Measurements from ENCODE around the gene REV1.
"Not testable (repeated sequence)": the region's sequence is repeated elsewhere in the genome, so short reads cannot be mapped to it uniquely, and the experiment has no call there.

REV1 gene

DNA sequence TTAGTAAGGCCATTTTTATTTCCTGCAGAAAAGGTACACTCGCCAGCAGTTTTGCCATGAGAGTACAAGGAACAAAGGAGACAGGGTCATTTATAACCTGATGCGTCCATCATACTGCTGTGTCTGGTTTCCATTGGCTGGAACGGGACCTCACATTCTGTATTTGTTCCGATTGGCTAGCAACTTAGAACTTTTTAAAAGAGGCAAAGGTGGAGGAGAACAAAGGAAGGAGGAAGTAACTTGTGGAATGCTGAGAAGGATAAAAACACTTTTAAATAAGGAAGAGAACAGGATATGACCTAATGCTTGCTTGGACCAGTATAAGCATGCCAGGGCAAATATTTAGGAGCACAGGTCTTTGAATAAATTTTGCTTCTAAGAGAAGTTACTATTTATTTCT lies 14.7 kb downstream of the REV1 start:
- Mint-ChIP-seq H3K36me3 (peaks cover 11% of the 10 kb centered on the region), H3K4me1 (ENCODE audit: low read depth) (peaks cover 69% of the 10 kb centered on the region), H3K4me3 (peak overlapping the region; percentile 3)
- H3K27me3 Mint-ChIP-seq; H3K27ac Mint-ChIP-seq; H3K9me3 Mint-ChIP-seq (ENCODE audit: low read depth): not testable (repeated sequence)

DNA sequence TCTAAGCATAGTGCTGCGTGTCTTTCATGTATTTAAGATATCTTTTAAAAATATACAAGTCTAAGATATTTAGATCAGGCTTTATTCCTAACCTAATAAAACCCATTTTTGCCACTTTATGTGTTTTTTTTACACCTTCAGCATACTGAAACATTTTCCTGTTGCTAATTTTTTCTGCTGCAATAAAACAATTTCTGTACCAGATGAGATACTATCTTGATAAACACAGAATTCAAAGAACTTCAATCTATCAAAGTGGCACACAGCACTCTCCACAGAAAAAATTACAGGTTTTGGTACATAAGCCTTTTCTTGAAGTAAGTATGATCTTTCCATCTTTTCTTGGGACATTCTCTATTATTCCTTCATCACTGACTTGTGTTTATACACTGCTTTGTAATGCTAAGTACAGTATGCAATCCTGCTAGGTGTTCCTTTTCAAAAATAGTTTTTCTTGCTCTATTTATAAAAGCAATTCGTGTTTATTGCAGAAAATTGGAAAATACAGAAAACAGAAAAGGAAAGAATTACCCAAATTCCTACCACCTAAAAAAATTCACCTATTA lies 16.2 kb downstream of the REV1 start:
- no peak overlapping the region for H3K4me3 Mint-ChIP-seq
- H3K27me3 Mint-ChIP-seq = no peaks in the 10 kb centered on the region
- H3K9me3 Mint-ChIP-seq (ENCODE audit: low read depth) = no peaks in the 10 kb centered on the region
- peaks cover 11% of the 10 kb centered on the region for H3K36me3 Mint-ChIP-seq
- peaks cover 68% of the 10 kb centered on the region for H3K4me1 Mint-ChIP-seq (ENCODE audit: low read depth)
- no peak overlapping the region for H3K27ac Mint-ChIP-seq

DNA sequence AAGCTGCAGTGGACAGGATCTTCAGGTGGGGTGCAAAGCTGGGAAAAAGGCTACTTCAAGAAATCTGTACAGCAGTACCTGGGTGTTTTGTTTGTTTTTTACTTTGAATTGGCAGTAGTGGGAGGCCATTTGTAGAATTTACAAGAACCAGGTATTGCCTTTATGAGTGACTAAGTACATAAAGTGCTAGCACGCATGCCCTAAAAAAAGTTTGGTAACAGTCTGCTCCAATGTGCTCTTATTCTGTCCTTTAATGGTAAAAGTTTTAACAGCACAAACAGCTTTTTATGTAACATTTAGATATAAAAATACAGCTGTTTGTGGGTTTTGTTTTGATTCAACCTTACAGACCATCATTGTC lies 17.2 kb downstream of the REV1 start:
- H3K27ac Mint-ChIP-seq = no peak overlapping the region
- no peaks in the 10 kb centered on the region for H3K9me3 Mint-ChIP-seq (ENCODE audit: low read depth)
- no peaks in the 10 kb centered on the region for H3K27me3 Mint-ChIP-seq
- H3K4me1 Mint-ChIP-seq (ENCODE audit: low read depth) = peaks cover 65% of the 10 kb centered on the region
- H3K36me3 Mint-ChIP-seq = peaks cover 11% of the 10 kb centered on the region
- no peak overlapping the region for H3K4me3 Mint-ChIP-seq

DNA sequence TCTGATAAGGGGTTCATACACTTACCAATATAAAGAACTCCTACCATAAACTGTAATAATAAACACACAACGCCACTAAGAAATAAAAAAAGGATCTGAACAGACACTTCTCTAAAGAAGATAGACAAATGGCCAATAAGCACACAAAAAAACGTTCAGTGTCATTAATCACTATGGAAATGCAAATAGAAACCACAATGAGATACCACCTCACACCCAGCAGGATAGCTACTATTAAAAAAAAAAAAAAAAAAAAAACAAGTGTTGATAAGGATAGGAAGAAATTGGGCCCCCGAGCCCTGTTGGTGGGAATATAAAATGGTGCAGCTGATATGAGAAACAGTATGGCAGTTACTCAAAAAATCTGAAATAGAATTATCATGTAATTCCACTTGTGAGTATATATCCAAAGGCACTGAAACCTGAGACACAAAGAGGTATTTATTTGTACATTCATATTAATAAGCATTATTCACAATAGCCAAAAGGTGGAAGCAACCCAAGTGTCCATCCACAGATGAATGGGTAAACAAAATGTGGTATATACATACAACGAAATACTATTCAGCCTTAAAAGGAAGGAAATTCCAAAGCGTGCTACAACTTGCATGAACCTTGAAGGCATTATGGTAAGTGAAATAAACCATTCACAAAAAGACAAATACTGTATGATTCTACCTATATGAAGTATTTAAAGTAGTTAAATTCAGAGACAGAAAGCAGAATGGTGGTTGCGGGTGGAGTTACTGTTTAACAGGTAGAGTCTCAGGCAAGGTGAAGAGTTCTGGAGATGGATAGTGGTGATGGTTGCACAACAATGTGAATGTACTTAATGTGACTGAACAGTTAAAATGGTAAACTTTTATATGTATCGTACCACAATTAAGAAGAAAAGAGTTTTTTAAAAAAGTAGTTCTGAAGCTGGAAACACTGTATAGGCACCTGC lies 17.9 kb downstream of the REV1 start:
- Mint-ChIP-seq H3K9me3 (ENCODE audit: low read depth) (no peaks in the 10 kb centered on the region), H3K36me3 (peaks cover 11% of the 10 kb centered on the region), H3K27ac (peak overlapping the region; percentile 36), H3K27me3 (no peaks in the 10 kb centered on the region), H3K4me3 (no peak overlapping the region), H3K4me1 (ENCODE audit: low read depth) (peaks cover 64% of the 10 kb centered on the region)

DNA sequence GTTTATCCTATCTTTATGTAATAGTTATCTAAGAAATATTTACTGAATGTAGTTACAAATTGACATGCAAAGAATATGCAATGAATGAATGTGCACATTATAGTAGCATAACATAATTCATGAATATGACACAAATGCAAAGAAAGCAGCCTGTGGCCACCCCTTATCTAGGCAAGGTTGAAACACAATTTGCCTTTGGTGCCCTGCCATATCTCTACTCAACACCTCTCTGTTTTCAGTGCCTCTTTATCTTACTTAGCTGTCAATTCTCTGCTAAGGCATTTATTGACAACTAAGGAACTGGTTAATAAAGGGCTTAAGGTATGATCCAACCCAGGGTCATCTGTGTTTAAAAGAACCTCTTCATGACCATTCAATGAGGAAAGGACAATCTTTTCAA lies 18.9 kb downstream of the REV1 start:
- Mint-ChIP-seq H3K27me3 (no peaks in the 10 kb centered on the region), H3K36me3 (peaks cover 11% of the 10 kb centered on the region), H3K4me1 (ENCODE audit: low read depth) (peaks cover 58% of the 10 kb centered on the region), H3K27ac (no peak overlapping the region), H3K4me3 (no peak overlapping the region), H3K9me3 (ENCODE audit: low read depth) (no peaks in the 10 kb centered on the region)

DNA sequence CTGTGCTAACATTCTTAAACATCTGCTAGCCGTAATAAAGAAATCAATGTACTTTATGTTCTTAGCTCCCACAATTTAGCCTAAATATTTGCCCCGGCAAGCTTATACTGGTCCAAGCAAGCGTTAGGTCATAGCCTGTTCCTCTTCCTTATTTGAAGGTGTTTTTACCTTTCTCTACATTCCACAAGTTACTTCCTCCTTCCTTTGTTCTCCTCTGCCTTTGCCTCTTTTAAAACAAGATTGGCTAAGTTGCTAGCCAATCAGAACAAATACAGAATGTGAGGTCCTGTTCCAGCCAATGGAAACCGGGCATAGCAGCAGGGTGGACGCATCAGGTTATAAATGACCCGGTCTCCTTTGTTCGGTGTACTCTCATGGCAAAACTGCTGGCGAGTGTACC lies 19.4 kb downstream of the REV1 start:
- H3K4me3 Mint-ChIP-seq; H3K9me3 Mint-ChIP-seq (ENCODE audit: low read depth); H3K27ac Mint-ChIP-seq; H3K27me3 Mint-ChIP-seq: not testable (repeated sequence)
- peaks cover 11% of the 10 kb centered on the region for H3K36me3 Mint-ChIP-seq
- peaks cover 59% of the 10 kb centered on the region for H3K4me1 Mint-ChIP-seq (ENCODE audit: low read depth)

DNA sequence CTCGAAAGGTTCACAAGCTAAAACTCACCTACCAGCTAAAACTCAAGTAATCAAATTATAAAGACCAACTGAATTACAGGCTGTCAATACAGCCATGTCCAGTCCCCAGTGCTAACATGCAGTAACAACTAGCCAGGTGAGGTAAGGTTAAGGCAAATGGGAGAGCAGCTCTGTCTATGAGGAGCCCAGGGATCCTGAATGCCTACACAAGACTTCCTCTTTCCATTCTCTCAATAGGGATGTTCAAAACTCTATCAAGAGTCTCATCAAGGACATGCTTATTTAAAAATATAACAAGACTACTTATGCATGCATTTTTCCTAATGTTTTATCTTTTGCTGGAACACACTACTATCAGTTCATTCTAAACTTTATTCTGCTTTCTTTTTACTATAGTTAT lies 20.4 kb downstream of the REV1 start:
- H3K27me3 Mint-ChIP-seq = no peaks in the 10 kb centered on the region
- no peaks in the 10 kb centered on the region for H3K9me3 Mint-ChIP-seq (ENCODE audit: low read depth)
- H3K27ac Mint-ChIP-seq = no peak overlapping the region
- peaks cover 11% of the 10 kb centered on the region for H3K36me3 Mint-ChIP-seq
- H3K4me1 Mint-ChIP-seq (ENCODE audit: low read depth) = peaks cover 51% of the 10 kb centered on the region
- H3K4me3 Mint-ChIP-seq = no peak overlapping the region

DNA sequence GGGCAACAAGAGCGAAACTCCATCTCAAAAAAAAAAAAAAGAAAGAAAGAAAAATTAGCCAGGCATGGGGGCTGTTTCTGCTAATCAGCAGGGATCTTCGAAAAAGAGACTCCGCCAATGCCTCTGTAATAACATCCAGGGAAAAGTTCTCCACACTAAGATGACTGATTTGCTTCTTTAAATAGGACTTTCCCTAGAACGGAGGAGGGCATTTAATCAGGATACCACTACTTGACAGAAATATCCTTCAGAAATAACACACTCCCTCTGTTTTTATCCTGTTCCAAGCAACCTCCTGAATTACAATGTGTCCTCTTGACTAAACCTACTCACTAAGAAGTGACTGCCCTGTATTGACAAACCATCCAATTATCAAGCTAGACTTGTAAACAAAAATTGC lies 21.7 kb downstream of the REV1 start:
- Mint-ChIP-seq H3K9me3 (ENCODE audit: low read depth) (no peaks in the 10 kb centered on the region), H3K4me3 (no peak overlapping the region), H3K36me3 (peaks cover 12% of the 10 kb centered on the region), H3K27me3 (no peaks in the 10 kb centered on the region), H3K4me1 (ENCODE audit: low read depth) (peaks cover 42% of the 10 kb centered on the region), H3K27ac (no peak overlapping the region)

DNA sequence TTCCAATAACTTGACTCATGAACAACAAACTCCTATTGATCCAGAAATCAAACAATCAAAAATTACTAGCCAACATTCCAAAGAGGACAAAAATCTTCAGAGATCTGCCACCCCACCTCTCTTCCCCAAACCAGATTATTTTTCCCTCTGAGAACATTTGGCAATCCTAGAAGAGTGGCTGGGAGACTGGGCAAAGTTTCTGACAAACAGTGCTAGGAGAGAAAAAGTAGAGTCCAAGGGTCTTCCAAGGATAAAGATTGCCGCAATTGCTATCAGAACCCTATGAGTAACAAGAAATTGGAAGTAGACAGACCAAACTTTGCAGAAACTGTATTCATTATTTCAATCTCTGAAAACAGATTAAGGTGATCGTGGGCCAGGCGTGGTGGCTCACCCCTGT lies 22.4 kb downstream of the REV1 start:
- H3K9me3 Mint-ChIP-seq (ENCODE audit: low read depth) = no peaks in the 10 kb centered on the region
- no peaks in the 10 kb centered on the region for H3K27me3 Mint-ChIP-seq
- H3K27ac Mint-ChIP-seq = peak overlapping the region; percentile 50
- no peak overlapping the region for H3K4me3 Mint-ChIP-seq
- H3K36me3 Mint-ChIP-seq = peaks cover 12% of the 10 kb centered on the region
- H3K4me1 Mint-ChIP-seq (ENCODE audit: low read depth) = peaks cover 37% of the 10 kb centered on the region

DNA sequence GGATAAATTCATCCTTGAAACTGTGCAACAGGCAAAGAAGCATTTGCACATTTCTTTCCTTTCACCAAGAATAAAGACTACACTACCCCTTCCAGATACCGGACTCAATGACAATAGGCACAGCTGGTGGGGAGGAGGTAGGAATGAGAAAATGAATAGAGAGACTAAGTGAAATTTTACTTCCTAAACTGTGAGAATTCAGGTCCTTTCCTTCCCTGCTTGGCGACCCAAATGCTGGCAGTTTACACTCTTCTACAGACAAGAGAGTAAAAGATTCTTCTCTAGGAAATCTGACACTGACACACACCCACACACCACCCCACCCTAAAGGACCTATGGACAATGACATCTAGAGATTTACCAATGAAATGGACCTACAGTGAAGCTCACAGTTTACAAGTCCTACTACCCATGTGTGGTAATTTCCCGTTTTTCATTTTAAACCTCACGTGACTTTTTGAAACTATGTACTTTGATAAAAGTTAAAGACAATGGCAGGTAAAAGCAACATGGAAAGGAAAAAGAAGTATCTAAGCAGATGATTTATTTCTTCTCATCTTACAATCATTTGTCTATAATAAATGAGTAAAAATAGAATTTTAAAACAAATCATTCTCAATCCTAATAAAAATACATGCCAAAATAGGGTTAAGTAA lies 27.9 kb downstream of the REV1 start:
- no peaks in the 10 kb centered on the region for H3K27me3 Mint-ChIP-seq
- H3K27ac Mint-ChIP-seq = no peak overlapping the region
- no peak overlapping the region for H3K4me3 Mint-ChIP-seq
- no peaks in the 10 kb centered on the region for H3K9me3 Mint-ChIP-seq (ENCODE audit: low read depth)
- H3K36me3 Mint-ChIP-seq = peaks cover 14% of the 10 kb centered on the region
- peaks cover 5% of the 10 kb centered on the region for H3K4me1 Mint-ChIP-seq (ENCODE audit: low read depth)

DNA sequence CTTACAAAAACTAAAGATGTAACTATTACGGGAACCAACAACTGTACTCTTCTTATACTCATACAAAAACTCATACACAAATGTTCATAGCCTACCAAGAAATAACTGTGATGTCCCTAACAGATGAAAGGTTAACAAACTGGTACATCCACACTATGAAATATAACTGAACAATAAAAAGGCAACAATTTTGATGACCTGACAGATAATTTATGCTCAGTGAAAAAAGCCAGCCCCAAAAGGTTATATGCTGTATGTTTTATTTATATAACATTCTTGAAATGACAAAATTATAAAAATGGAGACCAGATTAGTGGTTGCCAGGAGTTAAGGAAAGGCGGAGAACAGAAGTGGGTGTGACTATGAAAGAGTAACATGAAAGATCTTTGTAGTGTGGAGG lies 31.3 kb downstream of the REV1 start:
- H3K4me3 Mint-ChIP-seq = no peak overlapping the region
- peaks cover 2% of the 10 kb centered on the region for H3K4me1 Mint-ChIP-seq (ENCODE audit: low read depth)
- no peak overlapping the region for H3K27ac Mint-ChIP-seq
- H3K36me3 Mint-ChIP-seq = peaks cover 18% of the 10 kb centered on the region
- H3K27me3 Mint-ChIP-seq = no peaks in the 10 kb centered on the region
- H3K9me3 Mint-ChIP-seq (ENCODE audit: low read depth) = no peaks in the 10 kb centered on the region

DNA sequence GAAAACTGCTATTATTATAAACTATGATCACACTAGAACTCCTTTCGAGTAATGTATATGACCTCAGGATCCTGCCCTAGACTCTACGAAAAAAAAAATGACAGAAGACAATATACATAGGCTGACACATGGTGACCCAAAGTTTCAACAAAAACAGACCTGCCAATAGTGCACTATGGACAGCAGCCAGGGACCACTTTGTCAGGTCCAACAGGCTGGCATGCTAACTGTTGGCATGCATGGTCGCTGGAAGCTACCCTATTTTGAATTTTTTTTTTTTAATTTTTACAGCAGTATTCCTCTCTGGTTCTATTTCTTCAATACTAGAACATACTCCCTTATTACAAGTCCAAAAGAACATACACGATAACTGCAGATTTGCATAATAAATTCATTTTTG lies 38.1 kb downstream of the REV1 start:
- Mint-ChIP-seq H3K27me3 (no peaks in the 10 kb centered on the region), H3K4me1 (ENCODE audit: low read depth) (peaks cover 2% of the 10 kb centered on the region), H3K27ac (no peak overlapping the region), H3K9me3 (ENCODE audit: low read depth) (no peaks in the 10 kb centered on the region), H3K36me3 (peaks cover 12% of the 10 kb centered on the region), H3K4me3 (no peak overlapping the region)

DNA sequence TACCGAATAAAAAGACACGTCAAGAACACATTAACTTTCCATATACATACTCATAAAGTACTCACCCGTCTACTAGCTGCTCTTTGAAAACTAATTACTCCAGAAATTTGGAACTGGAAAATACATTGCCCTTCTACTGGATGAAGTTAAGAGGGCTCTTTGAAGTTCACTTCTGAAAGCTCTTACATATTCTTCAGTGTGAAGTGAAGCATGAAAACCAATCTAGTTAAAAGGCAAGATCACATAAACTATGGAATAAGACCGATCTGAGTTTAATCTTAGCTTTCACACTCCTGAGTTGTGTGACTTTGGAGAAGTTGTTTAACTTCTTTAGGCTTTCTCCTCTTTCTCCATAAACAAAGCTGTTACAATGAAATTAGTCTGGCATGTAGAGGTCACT lies 38.5 kb downstream of the REV1 start:
- H3K4me1 Mint-ChIP-seq (ENCODE audit: low read depth) = peaks cover 2% of the 10 kb centered on the region
- no peaks in the 10 kb centered on the region for H3K9me3 Mint-ChIP-seq (ENCODE audit: low read depth)
- H3K27ac Mint-ChIP-seq = no peak overlapping the region
- H3K27me3 Mint-ChIP-seq = no peaks in the 10 kb centered on the region
- peaks cover 12% of the 10 kb centered on the region for H3K36me3 Mint-ChIP-seq
- no peak overlapping the region for H3K4me3 Mint-ChIP-seq

DNA sequence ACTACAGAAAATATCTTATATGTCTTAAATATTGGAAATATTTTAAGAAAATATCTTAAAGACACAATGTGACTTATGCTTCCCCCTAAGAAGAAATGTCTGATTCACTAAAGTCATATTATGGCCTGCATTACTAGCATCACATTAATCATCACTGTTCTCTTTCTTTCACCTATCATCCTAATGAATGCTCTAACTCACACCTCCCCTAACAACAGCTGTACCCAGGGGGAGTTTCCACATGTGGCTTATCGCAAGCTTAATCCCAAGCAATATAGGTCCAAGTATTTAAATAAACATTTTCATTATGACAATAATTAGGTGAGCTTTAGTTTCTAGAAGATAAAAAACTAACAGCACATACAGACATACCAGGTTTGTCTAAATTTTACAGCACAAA lies 39.6 kb downstream of the REV1 start:
- H3K36me3 Mint-ChIP-seq = peaks cover 7% of the 10 kb centered on the region
- H3K4me1 Mint-ChIP-seq (ENCODE audit: low read depth) = peaks cover 2% of the 10 kb centered on the region
- H3K27ac Mint-ChIP-seq = no peak overlapping the region
- no peaks in the 10 kb centered on the region for H3K27me3 Mint-ChIP-seq
- H3K4me3 Mint-ChIP-seq = no peak overlapping the region
- H3K9me3 Mint-ChIP-seq (ENCODE audit: low read depth) = no peaks in the 10 kb centered on the region

DNA sequence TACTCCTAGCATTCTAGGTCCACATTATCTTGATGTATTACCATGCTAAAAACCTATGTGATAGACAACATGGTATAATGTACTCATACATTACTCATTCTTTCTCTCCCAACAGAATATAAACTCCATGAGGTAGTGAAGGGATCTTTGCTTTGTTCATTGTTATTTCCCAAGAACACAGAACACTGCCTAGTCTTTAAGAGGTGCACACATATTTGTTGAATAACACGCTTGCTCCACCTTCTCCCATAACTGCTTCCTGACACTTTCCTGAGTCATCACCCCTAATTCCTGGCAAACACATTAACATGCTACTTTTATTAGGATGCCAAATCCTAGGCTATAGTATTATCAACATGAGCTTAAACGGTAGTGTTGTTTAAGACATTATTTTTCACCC lies 41.3 kb downstream of the REV1 start:
- Mint-ChIP-seq H3K4me1 (ENCODE audit: low read depth) (peaks cover 12% of the 10 kb centered on the region), H3K36me3 (peaks cover 6% of the 10 kb centered on the region), H3K27me3 (no peaks in the 10 kb centered on the region), H3K9me3 (ENCODE audit: low read depth) (no peaks in the 10 kb centered on the region), H3K4me3 (no peak overlapping the region), H3K27ac (no peak overlapping the region)

Measured in activated naive CD8-positive, alpha-beta T cell (primary cell).